Upper lobe of left lung (tissue), 6 donors: ENCODE measurements around the gene PRRG2. TPM values are rescaled to one million over a fixed set of nuclear protein-coding genes. Genes with fewer than 3 reads are reported as not detected.

Experiments
- ATAC-seq, 2 donors: fragments of 200-7000 bp; cut with Tn5 transposase; one replicate each; pipeline ENCODE4 v1.9.1; 2022; ENCODE audit warnings: mild to moderate bottlenecking in 2 of 2, moderate library complexity in 2 of 2; ENCODE audit not compliant: low FRiP score in 2 of 2
- DNase-seq, 2 donors: peaks; one replicate each; pipeline ENCODE4 v3.0.0-alpha.2; 2019 to 2020
- H3K27ac ChIP-seq, 4 donors: fragments of 200-600 bp; sonication (generic); one replicate each; pipeline ENCODE4 v1.5.1; 2016 to 2019
- H3K27me3 ChIP-seq, 4 donors: fragments of 200-600 bp; sonication (generic); one replicate each; pipeline ENCODE4 v1.5.1; 2017 to 2019
- H3K36me3 ChIP-seq, 4 donors: fragments of 200-600 bp; sonication (generic); one replicate each; pipeline ENCODE4 v1.5.1; 2016 to 2019
- H3K4me1 ChIP-seq, 4 donors: fragments of 200-600 bp; sonication (generic); one replicate each; pipeline ENCODE4 v1.5.1; 2018 to 2019
- H3K4me3 ChIP-seq, 4 donors: fragments of 200-600 bp; sonication (generic); one replicate each; pipeline ENCODE4 v1.5.1; 2017 to 2019; ENCODE audit warnings: mild to moderate bottlenecking in 2 of 4, moderate library complexity in 1 of 4
- H3K9me3 ChIP-seq, 4 donors: fragments of 200-600 bp; sonication (generic); one replicate each; pipeline ENCODE4 v1.5.1; 2018 to 2019
- CTCF ChIP-seq, 6 experiments: fragments of 450-650 bp in 4 of 6; fragments of 200-600 bp in 2 of 6; sonication (generic) in 2 of 6; IDR thresholded peaks; one replicate each; pipeline ENCODE4 v1.5.1; 2016 to 2019; ENCODE audit warnings: antibody characterized with exemption in 6 of 6
- EP300 ChIP-seq, 4 donors: sonication (generic); formaldehyde crosslinking; IDR thresholded peaks; one replicate each; pipeline ENCODE4 v1.5.1; 2017; ENCODE audit warnings: antibody characterized with exemption in 4 of 4, control low read depth in 2 of 4
- POLR2A ChIP-seq, 4 donors: fragments of 450-650 bp; IDR thresholded peaks; one replicate each; pipeline ENCODE4 v1.5.1; 2016 to 2017; ENCODE audit warnings: antibody characterized with exemption in 4 of 4, mild to moderate bottlenecking in 2 of 4
- POLR2AphosphoS5 ChIP-seq, 2 donors: sonication (generic); formaldehyde crosslinking; IDR thresholded peaks; one replicate each; pipeline ENCODE4 v1.5.1; 2017; ENCODE audit warnings: antibody characterized with exemption in 2 of 2
- WGBS, 2 donors: methylation state at CpG; one replicate each; pipeline ENCODE4 v1.1.5; 2017 to 2018; 5-methylcytosine and 5-hydroxymethylcytosine counted together
- small RNA-seq, 4 donors: library from RNA; depleted of rRNA; stranded (forward); fragments of <200 nt; gene quantifications; one replicate each; pipeline ENCODE3, GENCODE V24; 2016
- total RNA-seq, 6 donors: library from RNA; depleted of rRNA in 4 of 6; stranded (reverse); fragments of >200 nt in 4 of 6; gene quantifications; one replicate each; pipeline versions ENCODE4 v1.1.0 to v1.2.1, GENCODE V29; 2016 to 2021
- donor health status: DM: no; HTN: no; CAD: no; lungs with moderate emphysema.
- donor health status: DM: no; HTN: yes; CAD: no; lungs with severe emphysema.

PRRG2 gene
- total RNA-seq, 6 donors from 2014 or later = 3.8 to 10.0 (median 7.1) TPM

- WGBS, 2 donors = 3 to 7% methylated on average over 17 to 19 of the region's 19 CpGs
- Histone ChIP-seq H3K9me3 (no peaks in the 10 kb centered on the region), H3K36me3 (peaks cover 0 to 21% (median 5%) of the 10 kb centered on the region in 4 donors), H3K27ac (peak overlapping the region; percentile 95 to 100 (median 100)), H3K4me1 (peaks cover 49 to 83% (median 58%) of the 10 kb centered on the region in 4 donors), H3K4me3 (peak overlapping the region; percentile 60 to 98 (median 82)), H3K27me3 (no peaks in the 10 kb centered on the region)
- DNase-seq = peak; percentile 90
- ATAC-seq = peak in 1 of 2 donors; percentile 16
- peak in 2 of 4 donors; percentile 17 to 49 for TF ChIP-seq POLR2A (IDR thresholded peaks at IDR 0.05)
- TF ChIP-seq POLR2AphosphoS5 (IDR thresholded peaks at IDR 0.05) = peak in 1 of 2 donors; percentile 82
- TF ChIP-seq EP300 (IDR thresholded peaks at IDR 0.05) = no peak
- no peak for TF ChIP-seq CTCF (IDR thresholded peaks at IDR 0.05)
Measured at GRCh38 chr19:49637821-49638738, 57.0 kb downstream of the PRRG2 start.

- WGBS, 2 donors = 8% methylated on average over 11 to 12 of the region's 31 CpGs
- H3K4me3 ChIP-seq = peak overlapping the region; percentile 60 to 98 (median 82)
- peaks cover 50 to 84% (median 64%) of the 10 kb centered on the region in 4 donors for H3K4me1 ChIP-seq
- H3K9me3 ChIP-seq = no peaks in the 10 kb centered on the region
- no peaks in the 10 kb centered on the region for H3K27me3 ChIP-seq
- no peak for ATAC-seq
- DNase-seq = no peak
- H3K27ac ChIP-seq = peak overlapping the region; percentile 95 to 100 (median 100)
- TF ChIP-seq POLR2AphosphoS5 (IDR thresholded peaks at IDR 0.05) = peak in 1 of 2 donors; percentile 63
- peak in 1 of 4 donors; percentile 48 for TF ChIP-seq POLR2A (IDR thresholded peaks at IDR 0.05)
- no peak for TF ChIP-seq CTCF (IDR thresholded peaks at IDR 0.05)
- H3K36me3 ChIP-seq = peaks cover 0 to 21% (median 5%) of the 10 kb centered on the region in 4 donors
Measured at GRCh38 chr19:49639401-49640112, 58.4 kb downstream of the PRRG2 start.

GRCh38 chr19:49640113-49640898 lies 59.2 kb downstream of the PRRG2 start, which contains the start of gene RRAS:
Gene RRAS (minus strand): TSS chr19:49640143. CDS start chr19:49640098, 45 bp downstream.
- Histone ChIP-seq H3K27ac (peak within 1 kb of the TSS; percentile 95 to 100 (median 100)), H3K9me3 (no peaks in the 10 kb centered on the region), H3K27me3 (no peaks in the 10 kb centered on the region), H3K4me1 (peaks cover 47 to 84% (median 63%) of the 10 kb centered on the region in 4 donors), H3K4me3 (peak within 1 kb of the TSS; percentile 60 to 98 (median 82)), H3K36me3 (peaks cover 0 to 19% (median 3%) of the 10 kb centered on the region in 4 donors)
- WGBS, 2 donors = 0 to 1% methylated on average over 29 to 50 of the region's 51 CpGs
- TF ChIP-seq EP300 (IDR thresholded peaks at IDR 0.05) (peak in 2 of 4 donors; percentile 80 to 94), POLR2A (IDR thresholded peaks at IDR 0.05) (peak; percentile 66 to 97 (median 85)), POLR2AphosphoS5 (IDR thresholded peaks at IDR 0.05) (peak; percentile 94 to 96), CTCF (IDR thresholded peaks at IDR 0.05) (peak in 1 of 6 experiments; percentile 21)
- DNase-seq = peak; percentile 98 to 100
- ATAC-seq = peak; percentile 79 to 92

Small RNA genes lying within 50 kb of the gene (small RNA-seq; reads per million reads assigned to genes)
- 0 reads per million in 4 donors for gene RF00019

Other genes with a start within 250 kb of the PRRG2 start
- 100 to 1,000 TPM in 4 of 6 donors, 10 to 100 TPM in 2; 63.5 to 156 (median 123) TPM for gene CD37, start 245.9 kb upstream of the PRRG2 start, total RNA-seq
- gene TEAD2, start 218.9 kb upstream of the PRRG2 start, total RNA-seq = 10 to 100 TPM; 13.6 to 38.0 (median 20.5) TPM
- gene DKKL1, start 217.4 kb upstream of the PRRG2 start, total RNA-seq = under 1 TPM in 3 of 6 donors, not detected in 3; 0.40 to 0.69 (median 0.61) TPM
- 1 to 10 TPM in 3 of 6 donors, under 1 TPM in 1, not detected in 2; 0.61 to 6.9 (median 1.6) TPM for gene KASH5, start 193.1 kb upstream of the PRRG2 start, total RNA-seq
- gene PTH2, start 157.9 kb upstream of the PRRG2 start, total RNA-seq = not detected
- gene GFY, start 155.9 kb upstream of the PRRG2 start, total RNA-seq = not detected
- 1 to 10 TPM in 2 of 6 donors, under 1 TPM in 3, not detected in 1; 0.37 to 2.1 (median 0.78) TPM for gene SLC17A7, start 139.8 kb upstream of the PRRG2 start, total RNA-seq
- gene PIH1D1, start 129.5 kb upstream of the PRRG2 start, total RNA-seq = 100 to 1,000 TPM in 1 of 6 donors, 10 to 100 TPM in 5; 59.5 to 120 (median 72.8) TPM
- gene ALDH16A1, start 128.1 kb upstream of the PRRG2 start, total RNA-seq = 100 to 1,000 TPM in 1 of 6 donors, 10 to 100 TPM in 5; 26.3 to 111 (median 48.2) TPM
- 10 to 100 TPM in 3 of 6 donors, 1 to 10 TPM in 3; 4.3 to 19.9 (median 9.9) TPM for gene FLT3LG, start 107.1 kb upstream of the PRRG2 start, total RNA-seq
- 1,000 to 10,000 TPM in 4 of 6 donors, 100 to 1,000 TPM in 2; 974 to 2,595 (median 1,696) TPM for gene RPL13A, start 93.7 kb upstream of the PRRG2 start, total RNA-seq
- gene RPS11, start 84.9 kb upstream of the PRRG2 start, total RNA-seq = 1,000 to 10,000 TPM; 1,447 to 3,855 (median 1,708) TPM
- gene FCGRT, start 68.7 kb upstream of the PRRG2 start, total RNA-seq = 100 to 1,000 TPM; 175 to 466 (median 328) TPM
- gene RCN3, start 53.3 kb upstream of the PRRG2 start, total RNA-seq = 10 to 100 TPM in 5 of 6 donors, 1 to 10 TPM in 1; 5.9 to 82.8 (median 26.6) TPM
- gene NOSIP, start 760 bp upstream of the PRRG2 start, total RNA-seq = 10 to 100 TPM; 30.3 to 72.3 (median 57.9) TPM
- 10 to 100 TPM; 12.6 to 51.9 (median 33.7) TPM for gene PRR12, start 9.9 kb downstream of the PRRG2 start, total RNA-seq
- 100 to 1,000 TPM in 3 of 6 donors, 10 to 100 TPM in 3; 81.7 to 160 (median 107) TPM for gene RRAS, start 58.8 kb downstream of the PRRG2 start, total RNA-seq
- 10 to 100 TPM; 28.6 to 98.5 (median 71.0) TPM for gene SCAF1, start 60.9 kb downstream of the PRRG2 start, total RNA-seq
- gene IRF3, start 84.5 kb downstream of the PRRG2 start, total RNA-seq = 100 to 1,000 TPM in 3 of 6 donors, 10 to 100 TPM in 3; 50.5 to 210 (median 99.1) TPM
- 10 to 100 TPM in 3 of 6 donors, 1 to 10 TPM in 3; 4.2 to 21.3 (median 14.1) TPM for gene BCL2L12, start 84.6 kb downstream of the PRRG2 start, total RNA-seq
- 100 to 1,000 TPM in 2 of 6 donors, 10 to 100 TPM in 4; 65.6 to 155 (median 82.0) TPM for gene PRMT1, start 96.0 kb downstream of the PRRG2 start, total RNA-seq
- 1 to 10 TPM in 4 of 6 donors, under 1 TPM in 1, not detected in 1; 0.55 to 3.0 (median 1.5) TPM for gene ADM5, start 108.3 kb downstream of the PRRG2 start, total RNA-seq
- 10 to 100 TPM in 1 of 6 donors, 1 to 10 TPM in 2, under 1 TPM in 1, not detected in 2; 0.46 to 17.2 (median 4.6) TPM for gene CPT1C, start 109.8 kb downstream of the PRRG2 start, total RNA-seq
- gene TSKS, start 182.0 kb downstream of the PRRG2 start, total RNA-seq = under 1 TPM in 3 of 6 donors, not detected in 3; 0.15 to 0.91 (median 0.37) TPM
- gene AP2A1, start 185.7 kb downstream of the PRRG2 start, total RNA-seq = 100 to 1,000 TPM in 1 of 6 donors, 10 to 100 TPM in 5; 46.0 to 113 (median 77.6) TPM
- gene FUZ, start 232.0 kb downstream of the PRRG2 start, total RNA-seq = 10 to 100 TPM; 17.3 to 43.0 (median 22.3) TPM
- gene MED25, start 237.0 kb downstream of the PRRG2 start, total RNA-seq = 100 to 1,000 TPM in 1 of 6 donors, 10 to 100 TPM in 5; 41.7 to 110 (median 61.2) TPM